Measurements from ENCODE around the gene DDB1. TPM values are rescaled to one million over a fixed set of nuclear protein-coding genes. Genes with fewer than 3 reads are reported as not detected.

DDB1 gene
- total RNA-seq, 3 donors from 2014 or later = 131 to 150 (median 145) TPM

DNA sequence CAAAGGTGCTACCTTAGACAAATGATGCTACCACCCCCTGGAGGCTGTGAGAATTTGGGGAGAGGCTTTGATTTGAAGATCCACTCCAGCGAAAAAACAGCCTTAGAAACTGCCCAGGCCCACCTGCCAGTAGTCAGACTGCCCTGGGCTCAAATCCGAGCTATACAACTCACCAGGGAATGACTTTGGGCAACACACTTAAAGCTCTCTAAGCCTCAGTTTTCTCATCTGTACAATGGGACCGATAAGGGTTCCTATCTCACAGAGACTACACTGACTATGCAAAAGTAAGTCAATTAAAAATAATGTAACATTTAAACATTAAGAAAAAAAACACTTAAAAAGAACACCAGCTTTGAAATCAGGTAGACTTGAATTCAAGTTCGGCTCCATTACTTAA is 57.7 kb downstream of the DDB1 start:
- Histone ChIP-seq H3K4me1 (no peaks in the 10 kb centered on the region), H3K27me3 (no peaks in the 10 kb centered on the region), H3K9me3 (no peaks in the 10 kb centered on the region), H3K27ac (no peak overlapping the region), H3K4me3 (no peak overlapping the region), H3K36me3 (no peaks in the 10 kb centered on the region)
- no peak for DNase-seq (ENCODE audit: low spot score in 2 of 2)
- intact Hi-C loops (cut with DNase I; ENCODE audit: low total_unique reads) = no loop called here
- TF ChIP-seq POLR2AphosphoS5 (IDR thresholded peaks at IDR 0.05) (no peak), POLR2A (IDR thresholded peaks at IDR 0.05) (no peak)
- TF ChIP-seq, protein P1, sequence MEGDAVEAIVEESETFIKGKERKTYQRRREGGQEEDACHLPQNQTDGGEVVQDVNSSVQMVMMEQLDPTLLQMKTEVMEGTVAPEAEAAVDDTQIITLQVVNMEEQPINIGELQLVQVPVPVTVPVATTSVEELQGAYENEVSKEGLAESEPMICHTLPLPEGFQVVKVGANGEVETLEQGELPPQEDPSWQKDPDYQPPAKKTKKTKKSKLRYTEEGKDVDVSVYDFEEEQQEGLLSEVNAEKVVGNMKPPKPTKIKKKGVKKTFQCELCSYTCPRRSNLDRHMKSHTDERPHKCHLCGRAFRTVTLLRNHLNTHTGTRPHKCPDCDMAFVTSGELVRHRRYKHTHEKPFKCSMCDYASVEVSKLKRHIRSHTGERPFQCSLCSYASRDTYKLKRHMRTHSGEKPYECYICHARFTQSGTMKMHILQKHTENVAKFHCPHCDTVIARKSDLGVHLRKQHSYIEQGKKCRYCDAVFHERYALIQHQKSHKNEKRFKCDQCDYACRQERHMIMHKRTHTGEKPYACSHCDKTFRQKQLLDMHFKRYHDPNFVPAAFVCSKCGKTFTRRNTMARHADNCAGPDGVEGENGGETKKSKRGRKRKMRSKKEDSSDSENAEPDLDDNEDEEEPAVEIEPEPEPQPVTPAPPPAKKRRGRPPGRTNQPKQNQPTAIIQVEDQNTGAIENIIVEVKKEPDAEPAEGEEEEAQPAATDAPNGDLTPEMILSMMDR (IDR thresholded peaks at IDR 0.05) = no peak

DNA sequence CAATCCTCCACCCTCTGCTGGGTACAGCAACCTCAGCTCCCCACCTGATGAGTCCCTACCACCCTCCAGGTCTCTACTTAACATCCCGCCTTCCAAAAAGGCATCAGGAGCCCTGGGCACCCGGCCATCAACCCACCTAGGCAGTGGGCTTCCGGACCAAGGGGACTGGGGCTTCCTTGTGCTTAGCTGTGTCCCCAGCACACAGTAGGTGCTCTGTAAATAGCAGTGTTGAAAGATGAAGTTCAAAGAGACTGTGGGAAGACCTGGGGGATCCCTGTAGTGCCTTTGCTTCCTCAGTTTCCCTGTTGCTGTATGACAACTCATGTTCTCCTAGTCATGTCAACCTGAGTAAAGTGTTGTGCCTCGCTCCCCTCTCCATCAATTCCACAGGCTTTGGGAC is 58.8 kb downstream of the DDB1 start:
- TF ChIP-seq POLR2AphosphoS5 (IDR thresholded peaks at IDR 0.05) (no peak), POLR2A (IDR thresholded peaks at IDR 0.05) (no peak)
- TF ChIP-seq, protein P1 (IDR thresholded peaks at IDR 0.05) = no peak
- Histone ChIP-seq H3K27me3 (no peaks in the 10 kb centered on the region), H3K36me3 (no peaks in the 10 kb centered on the region), H3K9me3 (no peaks in the 10 kb centered on the region), H3K27ac (no peak overlapping the region), H3K4me1 (no peaks in the 10 kb centered on the region), H3K4me3 (no peak overlapping the region)
- intact Hi-C loops (cut with DNase I; ENCODE audit: low total_unique reads) = no loop called here
- no peak for DNase-seq (ENCODE audit: low spot score in 2 of 2)

DNA sequence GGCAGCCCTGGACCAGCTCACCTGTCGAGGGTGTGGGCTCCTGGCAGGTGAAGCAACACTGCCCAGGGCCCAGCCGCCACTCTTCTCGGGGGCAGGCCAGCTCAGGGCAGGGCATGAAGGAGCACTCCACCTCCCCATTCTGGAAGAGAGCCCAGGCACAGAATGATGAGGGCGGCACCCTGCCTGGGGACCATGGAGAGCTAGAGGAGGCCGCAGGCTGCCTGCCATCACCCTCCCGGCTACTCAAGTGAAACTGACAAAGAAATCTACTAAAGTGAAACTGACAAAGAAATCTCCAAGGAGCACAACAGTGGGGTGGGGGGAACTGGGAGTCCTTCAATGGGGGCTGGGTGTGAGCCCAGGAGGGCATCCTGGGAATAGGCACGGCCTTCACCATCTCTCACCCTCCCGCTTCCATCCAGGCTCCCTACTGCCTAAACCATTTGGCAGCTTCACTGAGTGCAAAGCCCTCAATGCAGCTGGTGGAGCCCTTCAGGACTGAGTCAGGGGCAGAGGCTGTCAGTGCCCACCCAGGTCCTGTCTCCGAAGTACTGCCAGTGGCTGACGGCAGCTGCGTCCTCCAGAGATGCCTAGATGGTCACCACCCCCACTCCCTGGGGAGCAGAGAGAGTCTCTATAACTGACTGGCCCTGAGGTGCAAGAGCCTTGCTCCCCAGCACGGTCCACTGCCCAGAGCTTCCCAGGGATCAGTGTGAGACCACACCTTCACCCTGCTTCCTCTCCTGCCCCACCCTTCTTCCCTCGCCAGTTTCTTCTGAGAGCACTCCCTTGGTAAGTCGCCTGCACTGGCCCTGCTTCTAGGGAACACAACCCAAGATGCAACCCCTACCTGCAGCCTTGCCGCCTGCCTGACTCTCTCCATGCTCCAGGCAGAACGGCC is 59.5 kb downstream of the DDB1 start:
- no peaks in the 10 kb centered on the region for H3K9me3 ChIP-seq
- H3K27ac ChIP-seq = no peak overlapping the region
- H3K4me3 ChIP-seq = no peak overlapping the region
- no peaks in the 10 kb centered on the region for H3K27me3 ChIP-seq
- TF ChIP-seq POLR2A (IDR thresholded peaks at IDR 0.05) = no peak
- TF ChIP-seq, protein P1 (IDR thresholded peaks at IDR 0.05) = no peak
- TF ChIP-seq POLR2AphosphoS5 (IDR thresholded peaks at IDR 0.05) = no peak
- DNase-seq (ENCODE audit: low spot score in 2 of 2) = no peak
- H3K36me3 ChIP-seq = no peaks in the 10 kb centered on the region
- intact Hi-C loops (cut with DNase I; ENCODE audit: low total_unique reads) = no loop called here
- H3K4me1 ChIP-seq = no peaks in the 10 kb centered on the region

DNA sequence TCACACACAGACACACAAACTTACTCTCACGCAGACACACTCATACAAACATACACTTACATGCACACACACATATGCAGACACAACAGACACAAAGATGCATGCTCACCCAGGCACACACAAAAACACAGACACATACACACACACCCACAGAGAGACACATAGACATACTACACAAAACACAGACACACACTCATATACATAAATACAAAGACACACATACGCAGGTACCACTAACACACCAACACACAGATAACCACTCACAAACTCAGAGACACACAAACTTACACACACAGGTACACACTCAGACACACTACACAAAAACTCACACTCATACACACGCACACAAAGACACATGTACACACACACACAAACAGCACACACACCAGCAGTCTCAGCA is 60.2 kb downstream of the DDB1 start:
- intact Hi-C loops (cut with DNase I; ENCODE audit: low total_unique reads) = no loop called here
- Histone ChIP-seq H3K9me3 (no peaks in the 10 kb centered on the region), H3K27me3 (no peaks in the 10 kb centered on the region), H3K4me1 (no peaks in the 10 kb centered on the region), H3K27ac (no peak overlapping the region), H3K36me3 (no peaks in the 10 kb centered on the region), H3K4me3 (no peak overlapping the region)
- no peak for TF ChIP-seq POLR2AphosphoS5 (IDR thresholded peaks at IDR 0.05)
- TF ChIP-seq, protein P1 (IDR thresholded peaks at IDR 0.05) = no peak
- no peak for TF ChIP-seq POLR2A (IDR thresholded peaks at IDR 0.05)
- DNase-seq (ENCODE audit: low spot score in 2 of 2) = no peak

DNA sequence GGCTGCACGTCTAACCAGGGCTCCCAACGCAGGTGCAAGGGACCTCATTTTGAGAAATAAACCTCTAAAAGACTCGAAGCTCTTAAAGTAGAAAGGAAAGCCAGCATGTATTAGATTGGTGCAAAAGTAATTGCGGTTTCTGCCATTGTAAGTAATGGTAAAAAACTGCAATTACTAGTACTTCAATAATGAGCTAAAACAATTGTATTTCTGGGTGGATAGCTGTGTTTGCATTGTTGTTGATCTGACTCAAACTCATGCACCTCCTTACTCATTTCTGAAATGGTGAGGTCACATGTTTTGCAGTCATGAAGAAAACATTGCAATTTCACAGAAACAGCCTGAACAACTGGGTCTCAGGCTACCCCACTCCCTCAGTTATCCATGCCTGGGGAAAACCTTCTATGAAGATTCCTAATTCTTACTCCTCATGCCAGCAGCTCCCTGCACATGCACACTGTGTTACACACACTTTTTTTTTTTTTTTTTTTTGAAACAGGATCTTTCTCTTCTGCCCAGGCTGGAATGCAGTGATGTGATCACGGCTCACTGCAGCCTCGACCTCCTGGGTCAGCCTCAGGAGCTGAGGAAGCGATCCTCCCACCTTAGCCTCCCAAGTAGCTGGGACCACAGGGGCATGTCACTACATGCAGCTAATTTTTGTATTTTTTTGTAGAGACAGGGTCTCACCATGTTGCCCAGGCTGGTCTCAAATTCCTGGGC is 62.4 kb downstream of the DDB1 start:
- no peaks in the 10 kb centered on the region for H3K4me1 ChIP-seq
- no peaks in the 10 kb centered on the region for H3K36me3 ChIP-seq
- H3K27me3 ChIP-seq = no peaks in the 10 kb centered on the region
- intact Hi-C loops (cut with DNase I; ENCODE audit: low total_unique reads) = no loop called here
- TF ChIP-seq, protein P1 (IDR thresholded peaks at IDR 0.05) = no peak
- TF ChIP-seq POLR2A (IDR thresholded peaks at IDR 0.05) = no peak
- TF ChIP-seq POLR2AphosphoS5 (IDR thresholded peaks at IDR 0.05) = no peak
- H3K4me3 ChIP-seq = no peak overlapping the region
- no peak overlapping the region for H3K27ac ChIP-seq
- no peak for DNase-seq (ENCODE audit: low spot score in 2 of 2)
- H3K9me3 ChIP-seq = no peaks in the 10 kb centered on the region

All from breast epithelium (tissue), 4 donors.